GM12892 (cell line): ENCODE data around the gene CHSY1.

ENCODE experiments used
- POLR2A ChIP-seq: IDR thresholded peaks from 2 replicates; pipeline ENCODE4 v1.6.1; 2011; ENCODE audit warnings: low read depth, low read length, control low read depth
- POLR2AphosphoS5 ChIP-seq: IDR thresholded peaks from 2 replicates; pipeline ENCODE4 v1.6.1; 2011; ENCODE audit warnings: low read depth, low read length, control low read depth
- TAF1 ChIP-seq: IDR thresholded peaks from 2 replicates; pipeline ENCODE4 v1.6.1; 2011; ENCODE audit warnings: low read depth, mild to moderate bottlenecking, control low read depth, low read length, borderline replicate concordance

DNA sequence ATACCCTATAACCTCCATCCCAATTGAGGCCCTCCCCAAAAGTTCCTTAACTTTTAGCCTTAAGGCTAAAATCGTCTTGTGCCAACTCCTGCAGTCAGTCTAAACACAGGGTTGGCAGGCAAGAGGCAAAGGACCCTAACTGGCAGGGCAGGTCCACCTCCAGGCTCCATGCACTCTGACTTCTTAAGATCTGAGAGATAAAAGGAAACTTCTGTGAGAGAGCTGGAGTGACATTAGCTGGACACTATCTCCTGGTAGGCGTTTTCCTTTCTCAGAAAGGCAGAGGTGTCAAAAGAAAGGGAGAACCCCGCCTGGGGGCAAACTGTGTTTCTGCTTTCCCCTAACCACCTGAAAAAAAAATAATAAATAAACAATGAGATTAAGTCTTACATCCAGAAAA is 3.6 kb downstream of the CHSY1 start:
- no peak for TF ChIP-seq POLR2A
- no peak for TF ChIP-seq POLR2AphosphoS5
- no peak for TF ChIP-seq TAF1
